Activated CD4-positive, alpha-beta T cell treated with anti-CD3 and anti-CD28 coated beads, Interleukin-2, amount 50 U/mL, for 1 hour (primary cell): ENCODE measurements around the gene G6PC1.
"Not testable (repeated sequence)": the region's sequence is repeated elsewhere in the genome, so short reads cannot be mapped to it uniquely, and the experiment has no call there.

Source experiments
- DNase-seq: peaks from one replicate; pipeline ENCODE4 v3.0.0-alpha.2; 2020

G6PC1 gene

GRCh38 chr17:42900460-42901331 lies at the start of gene G6PC1:
G6PC1 (plus strand) TSS chr17:42900799; CDS start chr17:42900877, 78 bp downstream.
- DNase-seq, result no peak

GRCh38 chr17:42850954-42851353 lies 49.6 kb upstream of the G6PC1 start, which contains the start of gene AOC3:
AOC3 (plus strand) TSS chr17:42851199; CDS start chr17:42851344, 145 bp downstream.
- DNase-seq, result no peak

GRCh38 chr17:42851371-42852240 lies 49.0 kb upstream of the G6PC1 start:
- not testable (repeated sequence) for DNase-seq

GRCh38 chr17:42852351-42852750 lies 48.2 kb upstream of the G6PC1 start:
- DNase-seq, result no peak

GRCh38 chr17:42853004-42853403 lies 47.6 kb upstream of the G6PC1 start:
- no peak for DNase-seq

- no peak for DNase-seq
Observed at GRCh38 chr17:42853597-42853967, 47.0 kb upstream of the G6PC1 start.

- no peak for DNase-seq
Observed at GRCh38 chr17:42853968-42854790, 46.4 kb upstream of the G6PC1 start.

GRCh38 chr17:42855048-42855596 lies 45.5 kb upstream of the G6PC1 start:
- no peak for DNase-seq

- not testable (repeated sequence) for DNase-seq
Observed at GRCh38 chr17:42856093-42856492, 44.5 kb upstream of the G6PC1 start.

GRCh38 chr17:42856516-42856915 lies 44.1 kb upstream of the G6PC1 start:
- not testable (repeated sequence) for DNase-seq

GRCh38 chr17:42857389-42857788 lies 43.2 kb upstream of the G6PC1 start:
- DNase-seq, result no peak

- no peak for DNase-seq
Observed at GRCh38 chr17:42865638-42866094, 34.9 kb upstream of the G6PC1 start.

- no peak for DNase-seq
Observed at GRCh38 chr17:42866216-42866615, 34.4 kb upstream of the G6PC1 start.

GRCh38 chr17:42866631-42867575 lies 33.7 kb upstream of the G6PC1 start:
- DNase-seq, result no peak

- DNase-seq, result not testable (repeated sequence)
Observed at GRCh38 chr17:42867694-42868261, 32.8 kb upstream of the G6PC1 start.

- DNase-seq, result no peak
Observed at GRCh38 chr17:42868338-42868737, 32.3 kb upstream of the G6PC1 start.

- no peak for DNase-seq
Observed at GRCh38 chr17:42871647-42872046, 29.0 kb upstream of the G6PC1 start.

GRCh38 chr17:42872251-42872965 lies 28.2 kb upstream of the G6PC1 start:
- no peak for DNase-seq

GRCh38 chr17:42873315-42873714 lies 27.3 kb upstream of the G6PC1 start:
- no peak for DNase-seq
